ENCODE measurements around the gene TMEM231.
A peak's percentile ranks its signal among the peaks of the same experiment; 100 is the strongest.
"Not testable (repeated sequence)": the region's sequence is repeated elsewhere in the genome, so short reads cannot be mapped to it uniquely, and the experiment has no call there.

Gene TMEM231

DNA sequence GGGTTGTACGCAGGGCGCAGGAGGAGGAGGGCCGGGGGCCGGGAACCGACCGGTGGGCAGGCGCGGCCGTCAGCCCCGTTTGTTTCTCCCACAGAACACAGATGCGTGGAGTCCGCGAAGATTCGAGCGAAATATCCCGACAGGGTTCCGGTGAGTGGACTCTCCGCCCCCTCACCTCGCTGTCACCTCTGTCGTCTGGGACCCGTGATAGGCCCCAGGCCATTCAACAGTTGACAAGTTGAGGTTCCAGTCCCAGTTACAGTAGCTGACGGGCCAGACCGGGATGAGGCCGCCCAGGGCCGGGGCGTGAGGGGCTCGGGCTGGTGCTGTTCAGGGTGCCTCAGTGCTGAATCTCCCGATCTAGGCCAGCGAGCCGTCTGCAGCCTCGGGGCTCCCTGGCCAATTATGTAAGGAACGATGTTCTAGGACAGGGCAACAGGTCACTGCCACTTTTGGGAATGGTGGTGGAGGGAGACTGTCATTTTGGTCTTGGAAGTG lies 10.8 kb upstream of the TMEM231 start:
- no peak for DNase-seq

DNA sequence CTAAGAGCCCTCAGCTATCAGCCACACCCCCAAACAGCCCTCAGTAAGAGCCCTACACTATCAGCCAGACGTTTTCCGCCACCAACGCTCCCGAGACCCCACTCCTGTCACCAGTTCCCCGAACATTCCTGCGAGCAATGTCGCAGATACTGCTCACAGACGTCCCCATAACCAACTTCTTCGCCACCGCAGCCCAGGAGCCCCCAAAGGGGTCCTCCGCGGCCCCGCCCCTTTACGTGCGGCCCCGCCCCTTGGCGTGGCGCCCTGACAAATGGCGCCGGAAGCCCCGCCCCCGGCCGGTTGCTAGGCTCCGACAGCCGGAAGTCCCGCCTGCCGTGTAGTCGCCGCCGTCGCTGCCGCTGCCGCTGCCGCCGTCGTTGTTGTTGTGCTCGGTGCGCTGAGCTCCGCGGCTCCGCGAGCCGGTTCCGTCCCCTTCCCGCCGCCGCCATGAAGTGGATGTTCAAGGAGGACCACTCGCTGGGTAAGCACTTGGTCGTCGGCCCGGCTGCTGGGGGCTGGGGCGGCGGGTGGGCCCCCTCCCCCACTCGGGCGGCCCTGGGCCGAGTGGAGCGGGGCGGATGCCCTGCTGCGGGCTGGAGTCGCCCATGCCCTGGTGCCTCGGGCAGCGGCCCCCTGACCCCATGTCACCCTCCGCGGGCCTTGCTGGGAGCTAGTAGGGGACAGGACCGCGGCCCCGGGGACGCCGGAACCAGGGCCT lies 10.1 kb upstream of the TMEM231 start, which contains the start of gene GABARAPL2:
TSS of gene GABARAPL2 (plus strand) at position 340 of the 718 bp plus-strand sequence. CDS start at position 448, 108 bp downstream.
- DNase-seq, result peak; percentile 92

DNA sequence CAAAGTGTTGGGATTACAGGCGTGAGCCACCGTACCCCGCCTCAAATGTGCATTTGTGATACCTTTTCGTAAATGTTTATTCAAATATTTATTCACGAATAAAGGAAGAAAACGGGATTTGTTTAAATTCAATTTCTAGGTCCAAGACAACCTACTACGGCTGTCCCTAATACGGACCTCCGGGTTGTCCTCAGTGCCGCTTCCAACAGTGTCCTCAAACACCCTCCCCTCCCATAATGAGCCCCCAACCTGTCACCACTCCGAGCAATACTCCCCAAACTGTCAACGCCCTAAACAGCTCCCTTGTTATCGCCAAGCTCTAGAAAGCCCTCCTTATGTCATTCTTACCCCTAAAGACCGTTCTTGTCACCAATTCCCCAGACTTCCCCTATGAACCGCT lies 9.6 kb upstream of the TMEM231 start:
- DNase-seq, result no peak

DNA sequence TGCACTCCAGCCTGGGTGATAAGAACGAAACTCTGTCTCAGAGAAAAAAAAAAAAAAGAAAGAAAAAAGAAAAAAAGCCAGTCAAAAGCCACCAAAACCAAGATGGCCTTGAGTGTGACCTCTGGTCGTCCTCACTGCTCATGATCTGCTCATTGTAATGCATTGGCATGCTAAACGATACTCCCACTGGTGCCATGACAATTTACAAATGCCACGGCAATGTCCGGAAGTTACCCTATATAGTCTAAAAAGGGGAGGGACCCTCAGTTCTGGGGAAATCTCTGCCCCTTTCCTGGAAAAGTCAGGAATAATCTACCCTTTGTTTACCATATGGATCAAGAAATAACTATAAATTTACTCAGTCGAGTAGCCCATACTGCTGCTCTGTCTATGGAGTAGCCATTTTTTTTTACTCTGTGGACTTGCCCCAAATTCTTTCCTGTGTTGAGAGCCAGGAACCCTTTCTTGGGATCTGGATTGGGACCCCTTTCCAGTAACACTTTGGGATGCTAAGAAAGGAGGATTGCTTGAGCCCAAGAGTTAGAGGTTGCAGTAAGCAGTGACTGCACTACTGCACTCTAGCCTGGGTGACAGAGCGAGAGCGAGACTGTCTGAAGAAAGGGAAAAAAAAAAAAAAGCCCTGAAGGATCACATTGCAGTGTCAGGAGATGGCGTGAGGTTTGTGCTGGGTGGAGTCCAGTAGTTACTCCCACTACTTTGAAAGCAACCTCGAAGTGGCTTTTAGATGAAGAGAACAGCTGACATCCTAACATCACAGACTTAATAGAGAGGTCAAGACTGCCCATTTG lies 3.7 kb upstream of the TMEM231 start:
- DNase-seq, result no peak

DNA sequence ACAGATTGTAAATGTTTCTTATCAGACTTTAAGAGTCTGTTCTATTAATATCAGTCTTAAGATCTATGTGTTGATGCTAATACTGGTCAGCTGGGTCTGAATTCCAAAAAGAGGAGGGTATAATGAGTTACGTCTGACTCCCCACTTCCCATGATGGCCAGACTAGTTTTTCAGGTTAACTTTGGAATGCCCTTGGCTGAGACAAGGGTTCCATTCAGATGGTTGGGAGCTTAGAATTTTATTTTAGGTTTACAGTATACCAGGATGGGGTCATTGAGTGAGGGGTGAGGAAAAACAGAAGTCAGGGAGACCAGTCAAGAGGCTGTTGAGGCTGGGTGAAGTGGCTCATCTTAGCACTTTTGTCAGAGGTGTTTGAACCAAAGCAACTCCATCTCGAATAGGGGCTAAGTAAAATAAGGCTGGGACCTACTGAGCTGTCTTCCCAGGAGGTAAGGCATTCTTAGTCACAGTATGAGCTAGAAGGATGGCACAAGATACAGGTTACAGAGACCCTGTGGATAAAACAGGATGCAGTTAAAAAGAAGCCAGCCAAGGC lies 2.9 kb upstream of the TMEM231 start:
- DNase-seq, result no peak

DNA sequence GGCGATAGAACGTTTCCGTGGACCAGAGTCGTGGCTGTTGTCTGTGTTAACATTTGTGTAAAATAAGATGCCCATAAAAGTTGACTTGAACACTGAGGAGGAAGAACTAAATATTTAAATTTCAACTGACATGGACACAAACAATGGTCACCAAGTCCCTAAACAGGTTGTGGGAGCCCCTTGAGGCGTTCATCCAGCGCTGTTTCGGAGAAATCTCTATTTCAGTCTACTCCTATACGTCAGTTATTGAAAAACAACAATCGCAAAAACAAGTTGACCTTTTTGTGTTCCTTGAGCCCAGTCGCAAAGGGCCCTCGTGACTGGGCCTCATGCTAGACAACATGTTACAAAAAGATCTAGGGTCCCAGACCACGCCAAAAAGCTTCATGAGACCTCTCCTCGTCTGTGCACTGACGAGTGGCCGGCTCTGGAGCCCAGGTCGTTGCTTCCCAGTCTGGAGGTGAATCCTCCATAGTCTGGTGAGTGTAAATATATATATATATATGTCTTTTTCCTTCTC lies 439 bp upstream of the TMEM231 start:
- no peak for DNase-seq

DNA sequence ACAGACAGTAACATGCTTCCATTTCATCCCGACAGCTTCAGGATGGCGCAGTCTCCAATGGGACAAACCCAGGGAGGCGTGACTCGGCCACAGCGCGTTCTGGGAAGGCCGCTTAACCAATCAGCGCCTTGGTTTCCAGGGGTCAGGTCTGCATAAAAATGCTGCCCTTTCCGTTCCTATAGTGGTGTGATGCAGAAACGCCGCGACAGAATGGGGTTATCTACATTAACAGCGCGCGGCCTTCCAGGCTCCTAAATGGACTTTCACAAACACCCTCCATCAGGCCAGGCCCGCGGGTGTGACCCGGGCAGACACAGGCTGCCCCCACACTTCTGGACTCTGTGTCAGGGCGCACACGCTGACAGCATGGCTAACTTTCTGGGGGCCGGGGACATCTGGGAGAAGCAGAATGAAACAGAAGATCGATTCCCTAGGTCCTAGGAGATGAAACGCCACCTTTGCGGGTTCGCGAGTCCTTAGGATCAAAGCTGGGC lies 792 bp downstream of the TMEM231 start:
- DNase-seq, result no peak

DNA sequence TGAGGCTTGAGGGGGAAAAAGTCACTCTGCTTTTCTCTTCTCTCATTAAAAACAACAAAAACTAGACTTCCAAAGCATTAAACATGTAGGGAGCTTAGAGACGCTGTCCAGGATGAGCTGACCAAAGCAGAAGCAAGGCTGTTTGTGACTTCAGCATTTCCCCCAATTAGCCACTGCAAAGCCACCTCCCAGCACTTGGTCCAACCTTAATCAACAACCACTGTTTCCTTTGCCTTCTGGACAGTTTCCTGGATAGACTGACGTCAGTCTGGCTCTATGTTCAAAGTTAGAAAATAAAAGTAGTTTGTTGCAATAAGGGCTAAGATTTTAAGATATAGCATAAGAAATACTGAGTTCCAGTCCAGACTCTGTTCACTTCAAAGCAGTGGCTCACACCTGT lies 3.1 kb downstream of the TMEM231 start:
- DNase-seq, result no peak

DNA sequence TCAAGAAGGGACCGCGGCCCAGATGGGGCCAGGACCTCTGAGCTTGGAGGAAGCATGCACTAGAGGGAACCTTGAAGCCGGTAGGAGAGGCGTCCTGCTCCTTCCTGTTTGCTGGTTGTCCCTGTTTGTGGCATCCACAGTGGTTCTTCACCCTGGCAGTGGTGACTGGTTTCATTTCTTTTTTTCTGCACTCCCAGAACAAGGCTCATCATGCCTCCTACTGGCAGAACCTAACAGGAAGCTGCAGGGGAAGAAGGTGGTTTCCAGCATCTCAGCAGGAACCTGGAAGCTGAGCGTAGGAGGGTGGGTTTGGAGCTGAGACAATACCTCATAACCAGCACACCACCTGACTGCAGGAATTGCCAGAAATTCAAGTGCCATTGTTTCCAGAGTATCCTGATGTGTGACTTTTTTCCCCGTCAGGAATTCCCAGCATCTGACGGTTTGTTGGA lies 5.8 kb downstream of the TMEM231 start:
- no peak for DNase-seq

DNA sequence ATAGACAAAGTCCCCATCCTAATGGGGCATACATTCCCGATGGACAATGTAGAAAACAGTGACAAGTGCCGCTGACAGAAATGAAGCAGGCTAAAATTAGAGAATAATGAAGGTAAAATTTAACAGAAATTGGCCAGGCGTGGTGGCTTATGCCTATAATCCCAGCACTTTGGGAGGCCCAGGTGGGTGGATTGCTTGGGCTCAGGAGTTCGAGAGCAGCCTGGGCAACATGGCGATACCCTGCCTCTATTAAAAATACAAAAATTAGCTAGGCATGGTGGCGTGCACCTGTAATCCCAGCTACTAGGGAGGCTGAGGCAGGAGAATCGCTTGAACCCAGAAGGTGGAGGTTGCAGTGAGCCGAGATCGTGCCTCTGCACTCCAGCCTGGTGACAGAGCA lies 7.6 kb downstream of the TMEM231 start:
- DNase-seq, result not testable (repeated sequence)

DNA sequence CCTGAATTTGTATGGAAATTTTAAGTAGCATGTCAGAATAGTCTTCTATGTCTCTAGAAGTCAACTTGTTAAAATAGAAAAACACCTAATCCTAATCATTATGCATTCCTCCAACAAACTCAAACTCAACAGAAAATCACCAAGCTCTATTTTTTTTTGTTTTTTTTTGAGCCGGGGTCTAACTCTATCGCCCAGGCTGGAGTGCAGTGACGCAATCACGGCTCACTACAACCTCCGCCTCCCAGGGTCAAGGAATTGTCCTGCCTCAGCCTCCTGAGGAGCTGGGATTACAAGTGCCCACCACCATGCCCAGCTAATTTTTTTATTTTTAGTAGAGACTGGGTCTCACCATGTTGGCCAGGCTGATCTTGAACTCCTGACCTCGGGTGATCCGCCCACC lies 9.8 kb downstream of the TMEM231 start:
- no peak for DNase-seq

DNA sequence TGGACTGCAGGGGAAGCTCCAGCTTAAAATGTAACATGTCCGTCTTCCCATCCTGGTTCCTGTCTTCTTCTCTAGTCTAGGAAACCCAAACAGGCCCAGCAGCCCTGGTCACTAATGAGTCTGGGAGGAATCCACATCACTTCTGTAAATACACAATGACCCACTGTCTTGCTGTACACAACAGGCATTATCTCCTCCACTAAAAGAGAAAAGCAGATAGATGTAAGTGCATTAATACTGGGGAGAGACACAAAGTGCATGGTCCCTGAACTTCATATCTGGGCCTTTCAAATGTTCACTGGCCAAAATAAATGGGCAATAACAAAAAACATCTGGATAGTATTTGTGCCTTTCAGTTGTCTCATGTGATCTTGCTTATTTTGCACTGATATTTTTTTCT lies 10.2 kb downstream of the TMEM231 start:
- not testable (repeated sequence) for DNase-seq

DNA sequence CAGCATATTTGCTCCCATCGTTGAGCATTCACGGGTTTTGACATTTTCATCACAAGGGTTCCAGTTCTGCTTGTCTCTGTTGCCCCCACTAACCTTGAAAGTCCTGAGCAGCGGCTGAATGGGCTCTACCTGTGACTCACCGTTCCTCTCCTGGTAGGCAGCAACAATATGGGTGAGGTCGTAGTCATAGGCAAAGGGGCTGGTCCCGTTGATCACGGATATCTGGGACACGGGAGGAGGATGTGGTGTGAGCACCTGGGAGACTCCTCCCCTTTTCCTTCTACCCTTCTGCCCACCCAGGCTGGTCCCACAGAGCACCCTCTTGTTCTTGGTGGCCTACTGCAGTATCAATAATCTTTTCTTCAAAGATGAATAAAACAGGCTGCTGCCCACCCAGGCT lies 13.6 kb downstream of the TMEM231 start:
- not testable (repeated sequence) for DNase-seq

DNA sequence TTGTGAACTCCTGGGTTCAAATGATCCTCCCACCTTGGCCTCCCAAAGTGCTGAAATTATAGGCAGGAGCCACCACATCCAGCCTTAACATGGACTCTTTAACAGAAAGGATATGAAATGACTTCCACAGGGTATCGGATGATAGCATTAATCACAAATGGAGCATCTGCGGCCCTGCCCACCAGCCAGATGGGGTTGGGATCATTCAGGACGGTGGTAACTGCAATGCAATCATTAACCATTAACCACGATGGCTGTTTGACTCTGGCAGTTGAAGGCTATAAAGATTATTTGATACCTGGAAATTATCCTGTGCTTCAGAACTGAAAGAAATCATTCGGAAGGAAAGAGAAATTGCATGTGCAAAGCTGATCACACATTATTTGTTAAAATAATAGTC lies 14.8 kb downstream of the TMEM231 start:
- DNase-seq, result no peak

DNA sequence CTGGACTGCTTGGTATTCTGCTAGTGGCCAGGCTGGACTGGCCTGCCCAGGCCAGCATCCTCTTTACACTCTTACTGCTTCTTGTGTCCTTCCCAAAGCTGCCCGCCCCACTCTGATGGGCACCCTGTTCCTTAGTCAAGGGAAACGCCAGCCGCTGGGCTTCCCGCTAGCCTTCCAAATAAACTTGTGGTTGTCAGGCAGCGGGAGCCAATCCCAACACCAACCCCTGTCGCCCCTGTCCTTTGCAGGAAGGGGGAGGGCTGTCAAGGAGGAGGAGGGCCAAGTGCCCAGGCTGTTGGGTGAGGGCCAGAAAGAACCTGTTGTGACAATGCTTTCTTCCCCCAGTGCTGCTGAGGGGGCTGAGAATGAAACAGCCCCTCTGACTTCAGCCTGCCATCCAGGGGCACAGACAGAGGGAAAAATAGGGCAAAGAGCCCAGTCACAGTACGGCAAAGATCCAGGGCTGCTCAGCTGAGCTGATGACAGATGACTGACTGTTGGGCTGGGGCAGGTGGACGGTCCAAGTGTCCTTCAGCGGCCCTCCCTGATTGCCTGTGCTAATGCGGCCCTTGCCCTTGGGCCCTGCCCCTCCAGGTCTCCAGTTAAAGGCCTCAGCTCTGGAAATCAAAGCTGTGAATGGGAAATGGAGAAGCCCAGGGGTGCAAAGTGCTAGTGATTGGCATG lies 17.0 kb downstream of the TMEM231 start:
- not testable (repeated sequence) for DNase-seq

DNA sequence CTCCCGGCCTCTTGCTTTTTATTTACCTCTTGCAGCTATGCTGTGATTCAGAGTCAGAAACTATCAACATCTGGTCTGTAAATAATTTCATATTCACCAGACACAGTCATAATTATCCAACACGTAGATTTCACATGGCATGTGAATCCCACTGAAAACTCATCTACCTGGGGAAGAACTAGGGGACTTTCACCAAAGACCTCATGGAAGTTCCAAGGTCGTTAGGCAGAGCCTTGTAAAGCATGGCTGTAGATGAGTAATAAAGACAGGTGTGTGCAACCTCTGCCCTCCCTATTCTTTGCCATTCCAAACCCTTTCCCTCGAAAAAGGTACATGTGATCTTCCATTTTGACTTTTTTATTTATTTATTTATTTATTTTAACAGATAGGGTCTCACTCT lies 18.3 kb downstream of the TMEM231 start:
- DNase-seq, result no peak

DNA sequence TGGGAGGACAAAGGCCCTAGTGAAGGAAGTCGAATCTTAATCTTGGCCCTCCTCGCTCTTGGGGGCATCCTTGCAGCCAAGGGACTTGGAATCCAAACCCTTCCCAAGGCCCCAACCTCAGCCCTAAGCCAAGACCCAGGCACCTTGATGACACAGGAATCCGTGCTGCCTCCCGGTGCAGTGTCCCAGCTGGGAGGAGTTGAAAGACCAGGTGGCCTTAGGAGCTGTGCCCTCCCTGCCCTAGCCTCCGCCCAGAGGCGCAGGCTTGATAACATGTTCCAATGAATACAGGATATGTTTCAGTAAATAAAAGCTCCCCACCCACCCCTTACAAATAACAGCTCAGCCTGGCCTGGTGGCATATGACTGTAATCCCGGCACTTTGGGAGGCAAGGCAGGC lies 20.2 kb downstream of the TMEM231 start, which contains the start of gene CHST5:
TSS of gene CHST5 (minus strand) at position 208 of the 400 bp plus-strand sequence. CDS start 5,724 bp downstream, outside the sequence.
- no peak for DNase-seq

DNA sequence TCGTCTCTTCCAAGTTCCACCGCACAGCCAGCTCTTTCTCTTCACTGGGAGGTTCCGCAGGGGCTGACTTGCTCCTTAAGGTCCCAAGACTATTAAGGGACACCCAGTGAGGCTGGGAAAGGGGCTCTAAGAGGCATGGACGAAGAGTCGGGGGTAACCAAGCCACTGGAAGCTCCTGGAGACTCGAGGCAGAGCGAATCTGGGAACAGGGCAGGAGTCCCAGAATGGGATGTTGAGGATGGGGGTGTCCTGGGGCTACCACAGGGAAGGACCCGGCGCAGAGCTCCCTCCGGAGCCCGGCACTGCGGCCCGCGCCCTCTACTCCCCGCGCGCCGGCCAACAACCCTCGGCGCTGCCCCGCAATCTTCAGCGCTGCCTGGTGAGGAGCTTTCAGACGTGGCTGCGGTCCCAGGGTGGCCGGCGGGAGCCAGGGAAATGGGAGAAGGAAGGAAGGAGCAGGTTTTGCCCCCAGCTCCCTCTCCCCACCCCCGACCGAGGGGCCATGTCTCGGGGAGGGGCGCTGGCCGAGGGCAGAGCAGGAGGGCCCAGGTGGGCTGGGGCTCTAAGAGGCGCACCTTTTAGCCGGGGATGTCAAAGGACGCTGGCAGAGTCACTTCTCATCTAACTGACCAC lies 20.7 kb downstream of the TMEM231 start:
- no peak for DNase-seq

DNA sequence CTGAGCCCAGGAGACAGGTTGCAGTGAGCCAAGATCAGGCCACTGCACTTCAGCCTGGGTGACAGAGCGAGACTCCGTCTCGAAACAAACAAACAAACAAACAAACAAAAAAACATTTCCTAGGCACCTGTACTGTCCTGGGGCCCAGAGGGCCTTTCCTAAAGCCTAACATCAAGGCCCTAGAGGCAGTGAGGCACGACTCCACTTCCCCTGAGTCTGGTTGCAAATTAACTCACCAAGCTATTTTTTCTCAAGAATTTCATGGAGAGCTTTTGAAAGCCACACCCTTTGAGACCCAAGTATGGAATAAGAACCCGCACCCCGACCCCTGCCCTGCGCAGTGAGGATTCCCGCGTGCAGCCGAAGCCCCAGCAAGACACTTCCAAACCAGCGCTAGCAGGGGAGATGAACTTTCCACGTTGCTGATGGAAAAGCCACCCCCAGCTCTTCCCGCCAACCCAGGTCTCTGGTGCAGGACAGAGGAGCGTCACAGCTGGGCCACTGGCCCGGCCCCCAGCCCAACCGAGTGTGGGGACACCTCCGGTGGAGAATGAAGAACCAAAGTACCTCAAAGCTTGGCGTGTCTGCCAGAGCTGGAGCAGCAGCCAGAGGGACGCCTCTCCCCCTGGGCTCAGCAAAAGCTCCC lies 21.4 kb downstream of the TMEM231 start:
- no peak for DNase-seq

DNA sequence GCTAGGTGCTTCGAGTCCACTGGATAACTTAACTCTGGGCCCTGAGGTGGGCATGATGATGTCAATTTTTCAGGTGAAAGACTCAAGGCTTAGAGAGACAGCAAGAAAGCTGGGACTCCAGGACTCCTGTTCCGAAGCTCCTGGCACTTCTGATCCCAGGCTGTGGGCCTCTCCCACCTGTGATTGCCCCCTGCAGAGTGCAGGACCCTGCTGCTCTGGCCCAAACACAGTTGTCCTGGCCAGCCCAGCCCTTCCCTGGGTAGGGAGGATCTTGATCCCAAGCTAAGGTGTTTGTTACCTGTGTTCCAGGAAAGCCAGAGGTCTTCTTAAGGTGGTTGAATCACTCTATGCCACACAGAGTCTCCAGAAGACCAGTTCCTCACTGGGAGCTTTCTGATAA lies 23.3 kb downstream of the TMEM231 start:
- no peak for DNase-seq

DNA sequence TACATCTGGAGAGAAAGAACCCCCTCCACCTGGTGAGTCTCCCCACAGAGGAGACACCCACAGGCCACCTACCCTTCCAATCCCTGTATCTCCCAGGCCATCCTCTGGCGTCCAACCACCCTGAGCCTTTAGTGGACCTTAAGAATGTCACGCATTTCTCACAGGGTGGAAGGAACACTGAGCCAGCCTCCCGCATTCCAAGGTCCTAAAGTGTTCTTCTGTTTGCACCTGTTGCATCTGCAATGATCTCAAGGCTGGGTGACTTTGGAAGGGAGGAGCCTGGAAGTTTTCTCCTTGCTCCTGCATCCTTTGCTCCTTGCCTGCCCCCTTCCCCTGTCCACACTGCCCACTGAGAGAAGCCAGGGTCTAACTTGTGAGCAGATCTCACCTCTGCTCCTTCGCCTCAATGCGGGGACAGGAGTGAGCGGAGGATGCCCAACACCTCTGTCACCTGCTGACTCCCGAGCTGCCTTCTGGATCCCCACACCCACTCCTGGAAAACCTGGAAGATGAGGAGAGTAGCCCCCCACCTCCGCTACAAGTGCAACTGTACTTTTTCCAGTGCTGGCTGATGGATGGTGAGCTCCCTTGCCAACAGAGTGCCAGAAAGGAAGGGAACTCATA lies 23.8 kb downstream of the TMEM231 start:
- no peak for DNase-seq

Data from stimulated activated CD4-positive, alpha-beta T cell treated with anti-CD3 and anti-CD28 coated beads, Interleukin-12 subunit alpha, Interleukin-12 subunit beta, amount 100 ng/mL, for 4 hours (primary cell).